GM19023 (cell line): ENCODE measurements around the gene TAGLN3.

Experiments
- ATAC-seq: cut with Tn5 transposase; IDR thresholded peaks from one replicate; pipeline ENCODE4 v1.9.1; 2021; ENCODE audit warnings: mild to moderate bottlenecking, moderate library complexity; ENCODE audit not compliant: unreplicated experiment

TAGLN3 gene

GRCh38 chr3:112043621-112044201 lies 45.0 kb downstream of the TAGLN3 start:
- ATAC-seq, result peak; percentile 91

GRCh38 chr3:112046599-112046998 lies 47.9 kb downstream of the TAGLN3 start:
- no peak for ATAC-seq

GRCh38 chr3:112047264-112047663 lies 48.5 kb downstream of the TAGLN3 start:
- ATAC-seq, result no peak

GRCh38 chr3:112048911-112049310 lies 50.2 kb downstream of the TAGLN3 start:
- no peak for ATAC-seq

- no peak for ATAC-seq
Observed at GRCh38 chr3:112053229-112053628, 54.5 kb downstream of the TAGLN3 start.

GRCh38 chr3:112056451-112056929 lies 57.8 kb downstream of the TAGLN3 start:
- no peak for ATAC-seq

- no peak for ATAC-seq
Observed at GRCh38 chr3:112059497-112059896, 60.8 kb downstream of the TAGLN3 start.

GRCh38 chr3:112061152-112061551 lies 62.4 kb downstream of the TAGLN3 start:
- no peak for ATAC-seq
